HCT116 (cell line): ENCODE results near the gene TRMT61B. TPM values are rescaled to one million over a fixed set of nuclear protein-coding genes. Genes with fewer than 3 reads are reported as not detected.
A peak's percentile ranks its signal among the peaks of the same experiment; 100 is the strongest.

Source experiments
- ATAC-seq: fragments of 200-7000 bp; cut with Tn5 transposase; 2 replicates; pipeline ENCODE4 v1.9.1; 2020; ENCODE audit warnings: mild to moderate bottlenecking, moderate library complexity
- BruUV-seq: library from RNA; stranded (reverse); fragments of 400-500 nt; replicated peaks from 2 replicates; lab custom pipeline; 2021; lab: Mats Ljungman, UMichigan
- CTCF ChIA-PET: fragments of 300-600 bp; sonication (Branson Sonifier 250); formaldehyde crosslinking; loops from one replicate; lab custom pipeline; 2021; ENCODE audit warnings: antibody characterized with exemption; lab: Charles Lee
- POLR2A ChIA-PET: fragments of 300-600, 350-600 bp; sonication (Branson Sonifier 250); formaldehyde crosslinking; loops from one replicate; lab custom pipeline; 2021; ENCODE audit warnings: antibody characterized with exemption; lab: Charles Lee
- RAD21 ChIA-PET, 2 experiments: fragments of 300-600 bp; sonication (Branson Sonifier 250); formaldehyde crosslinking; loops; one replicate each; lab custom pipeline; 2023; ENCODE audit warnings: low total read pairs in 2 of 2; ENCODE audit not compliant: uncharacterized antibody in 2 of 2, unreplicated experiment in 2 of 2, low non-redundant PET in 1 of 2; lab: Charles Lee
- DNase-seq: peaks from one replicate; pipeline ENCODE4 v3.0.0-alpha.2; 2010; ENCODE audit warnings: low read depth, low spot score
- H2AFZ ChIP-seq: fragments of 200-600 bp; shearing (Covaris generic), sonication (generic); 2 replicates; pipeline ENCODE4 v1.6.1; 2017; ENCODE audit warnings: low read depth, mixed run types, mixed read lengths, antibody characterized with exemption, low read length; ENCODE audit not compliant: poor library complexity, severe bottlenecking
- H3K27ac ChIP-seq: 2 replicates; pipeline ENCODE4 v1.5.1; 2012; ENCODE audit warnings: low read depth, low read length
- H3K27me3 ChIP-seq: fragments of 200-600 bp; sonication (generic); 2 replicates; pipeline ENCODE4 v1.6.1; 2016; ENCODE audit warnings: mixed run types, low read length, mixed read lengths; ENCODE audit not compliant: insufficient read depth
- H3K36me3 ChIP-seq, 2 experiments: fragments of 200-500 bp in 1 of 2; fragments of 200-600 bp in 1 of 2; sonication (Bioruptor generic) in 1 of 2; sonication (generic) in 1 of 2; 2 replicates each; pipeline versions ENCODE4 v1.5.1 to v1.6.1; 2014 to 2016; ENCODE audit warnings: low read length in 2 of 2, inconsistent platforms in 1 of 2, mixed read lengths in 1 of 2, mixed run types in 1 of 2; ENCODE audit not compliant: insufficient read depth in 2 of 2, control insufficient read depth in 1 of 2
- H3K4me1 ChIP-seq, 2 experiments: fragments of 200-600 bp in 1 of 2; sonication (generic) in 1 of 2; 2 replicates each; pipeline versions ENCODE4 v1.5.1 to v1.6.1; 2012 to 2017; ENCODE audit warnings: low read length in 2 of 2, inconsistent platforms in 1 of 2, mild to moderate bottlenecking in 1 of 2, mixed read lengths in 1 of 2, mixed run types in 1 of 2, moderate library complexity in 1 of 2; ENCODE audit not compliant: insufficient read depth in 2 of 2, control insufficient read depth in 1 of 2
- H3K4me2 ChIP-seq: fragments of 200-600 bp; sonication (generic); 2 replicates; pipeline ENCODE4 v1.6.1; 2017; ENCODE audit warnings: mixed run types, low read length, mixed read lengths
- H3K4me3 ChIP-seq, 2 experiments: fragments of 200-600 bp in 1 of 2; sonication (generic) in 1 of 2; replicated peaks in 1 of 2; 2 replicates each; pipeline ENCODE4 v1.5.1; 2011 to 2016; ENCODE audit warnings: low read length in 2 of 2, control low read depth in 1 of 2, low read depth in 1 of 2, mild to moderate bottlenecking in 1 of 2, mixed read lengths in 1 of 2, mixed run types in 1 of 2
- H3K79me2 ChIP-seq: fragments of 200-600 bp; sonication (generic); 2 replicates; pipeline ENCODE4 v1.6.1; 2017; ENCODE audit warnings: mild to moderate bottlenecking, mixed run types, low read length, moderate library complexity, mixed read lengths; ENCODE audit not compliant: insufficient read depth
- H3K9ac ChIP-seq: fragments of 200-600 bp; sonication (generic); 2 replicates; pipeline ENCODE4 v1.6.1; 2016; ENCODE audit warnings: low read length, mixed read lengths
- H3K9me2 ChIP-seq: fragments of 200-600 bp; sonication (generic), shearing (Covaris generic); 2 replicates; pipeline ENCODE4 v1.6.1; 2017; ENCODE audit warnings: mixed run types, mild to moderate bottlenecking, moderate library complexity; ENCODE audit not compliant: insufficient read depth
- H3K9me3 ChIP-seq, 2 experiments: fragments of 200-500 bp in 1 of 2; fragments of 200-600 bp in 1 of 2; sonication (Bioruptor generic) in 1 of 2; sonication (generic) in 1 of 2; 2 replicates each; pipeline ENCODE4 v1.6.1; 2014 to 2017; ENCODE audit warnings: low read length in 2 of 2, mixed read lengths in 2 of 2, inconsistent platforms in 1 of 2, low read depth in 1 of 2, mild to moderate bottlenecking in 1 of 2, mixed run types in 1 of 2, moderate library complexity in 1 of 2; ENCODE audit not compliant: control insufficient read depth in 1 of 2, insufficient read depth in 1 of 2
- H4K20me1 ChIP-seq: fragments of 200-600 bp; sonication (generic), shearing (Covaris generic); 2 replicates; pipeline ENCODE4 v1.6.1; 2017; ENCODE audit warnings: mixed run types, mild to moderate bottlenecking, moderate library complexity; ENCODE audit not compliant: insufficient read depth
- ATF3 ChIP-seq: IDR thresholded peaks from 2 replicates; pipeline ENCODE4 v1.6.1; 2012
- CBX3 ChIP-seq: IDR thresholded peaks from 2 replicates; pipeline ENCODE4 v1.6.1; 2012; ENCODE audit warnings: low read depth
- CEBPB ChIP-seq: IDR thresholded peaks from 2 replicates; pipeline ENCODE4 v1.6.1; 2012; ENCODE audit warnings: low read depth
- EGR1 ChIP-seq: IDR thresholded peaks from 2 replicates; pipeline ENCODE4 v1.6.1; 2012; ENCODE audit warnings: low read depth
- ELF1 ChIP-seq: IDR thresholded peaks from 2 replicates; pipeline ENCODE4 v1.6.1; 2012; ENCODE audit warnings: low read depth, borderline replicate concordance
- EZH2 ChIP-seq: fragments of 200-600 bp; sonication (generic); IDR thresholded peaks from 2 replicates; pipeline ENCODE4 v1.6.1; 2017; ENCODE audit warnings: antibody characterized with exemption, mixed run types
- EZH2phosphoT487 ChIP-seq: fragments of 200-600 bp; IDR thresholded peaks from 2 replicates; pipeline ENCODE4 v1.6.1; 2018; ENCODE audit warnings: antibody characterized with exemption, borderline replicate concordance
- FOSL1 ChIP-seq: IDR thresholded peaks from 2 replicates; pipeline ENCODE4 v1.6.1; 2012; ENCODE audit warnings: low read depth
- JUND ChIP-seq: IDR thresholded peaks from 2 replicates; pipeline ENCODE4 v1.6.1; 2012
- MAX ChIP-seq: IDR thresholded peaks from 2 replicates; pipeline ENCODE4 v1.6.1; 2012
- POLR2A ChIP-seq: IDR thresholded peaks from 2 replicates; pipeline ENCODE4 v1.7.0; 2011; ENCODE audit warnings: borderline replicate concordance; ENCODE audit not compliant: insufficient read depth, insufficient read length; ENCODE audit errors: extremely low read depth
- POLR2AphosphoS5 ChIP-seq: IDR thresholded peaks from 2 replicates; pipeline ENCODE4 v1.6.1; 2011; ENCODE audit warnings: mild to moderate bottlenecking, low read depth, low read length, moderate library complexity
- RAD21 ChIP-seq: IDR thresholded peaks from 2 replicates; pipeline ENCODE4 v1.6.1; 2012; ENCODE audit warnings: low read depth, mild to moderate bottlenecking
- SIN3A ChIP-seq: IDR thresholded peaks from 2 replicates; pipeline ENCODE4 v1.6.1; 2012; ENCODE audit warnings: low read depth
- SP1 ChIP-seq: IDR thresholded peaks from 2 replicates; pipeline ENCODE4 v1.6.1; 2012; ENCODE audit warnings: low read depth
- SRF ChIP-seq: IDR thresholded peaks from 2 replicates; pipeline ENCODE4 v1.6.1; 2012; ENCODE audit warnings: low read depth
- TCF7L2 ChIP-seq: IDR thresholded peaks from 2 replicates; pipeline ENCODE4 v1.7.0; 2011; ENCODE audit warnings: borderline replicate concordance, inconsistent platforms; ENCODE audit not compliant: insufficient read depth, insufficient read length; ENCODE audit errors: extremely low read depth
- YY1 ChIP-seq: IDR thresholded peaks from 2 replicates; pipeline ENCODE4 v1.6.1; 2011; ENCODE audit warnings: low read length, low read depth, moderate library complexity, mild to moderate bottlenecking; ENCODE audit not compliant: insufficient replicate concordance; ENCODE audit errors: extremely low read depth
- ZFX ChIP-seq: fragments of 450-650 bp; IDR thresholded peaks from 2 replicates; pipeline ENCODE4 v1.6.1; 2017
- ZNF274 ChIP-seq: fragments of 200-500 bp; sonication (Bioruptor generic); IDR thresholded peaks from 2 replicates; pipeline ENCODE4 v1.6.1; 2014; ENCODE audit warnings: mild to moderate bottlenecking, low read depth, low read length, inconsistent platforms
- intact Hi-C: fragments of 100-400 bp; cut with micrococcal nuclease; formaldehyde crosslinking; loops from 2 replicates; pipeline ENCODE4 v1.10.0; 2022
- total RNA-seq: library from RNA; stranded (reverse); gene quantifications from one replicate; pipeline ENCODE4 v1.2.1, GENCODE V29; 2021; ENCODE audit not compliant: unreplicated experiment

Gene TRMT61B
- total RNA-seq, 1 experiment from 2014 or later, result 12.8 TPM

GRCh38 chr2:28902584-28902983 is 32.5 kb upstream of the TRMT61B start:
- no TSS peak for BruUV-seq
- no peaks in the 10 kb centered on the region for H3K9me2 ChIP-seq
- peaks cover 100% of the 10 kb centered on the region for H3K79me2 ChIP-seq
- H4K20me1 ChIP-seq, result peaks cover 85% of the 10 kb centered on the region; the same call in 1 of the 2 replicates
- no peaks in the 10 kb centered on the region for H3K9me3 ChIP-seq
- no peak for TF ChIP-seq FOSL1
- TF ChIP-seq EGR1, result no peak
- TF ChIP-seq EZH2phosphoT487, result no peak
- TF ChIP-seq MAX, result no peak
- TF ChIP-seq JUND, result no peak
- TF ChIP-seq SP1, result no peak
- no peak for TF ChIP-seq YY1
- TF ChIP-seq CEBPB, result no peak
- TF ChIP-seq RAD21, result no peak
- no peak for TF ChIP-seq ATF3
- TF ChIP-seq SIN3A, result no peak
- no peak for TF ChIP-seq EZH2
- DNase-seq (no peak), ATAC-seq (0 out of 2 replicates have a peak, but pooled peaks have one; percentile 22)
- peaks cover 0 to 6% of the 10 kb centered on the region in 2 experiments; a peak in 1 of 4 replicates for H3K4me1 ChIP-seq
- no peak overlapping the region for H3K4me3 ChIP-seq
- H3K27me3 ChIP-seq, result no peaks in the 10 kb centered on the region
- no peak overlapping the region for H2AFZ ChIP-seq
- H3K27ac ChIP-seq, result no peak overlapping the region
- ChIA-PET POLR2A (no interaction called here), RAD21 (no interaction called here), CTCF (no interaction called here)
- no peak overlapping the region for H3K9ac ChIP-seq
- H3K4me2 ChIP-seq, result no peak overlapping the region
- peaks cover 30 to 50% of the 10 kb centered on the region in 2 experiments for H3K36me3 ChIP-seq
- intact Hi-C loops, result no loop called here

- H3K27me3 ChIP-seq, result no peaks in the 10 kb centered on the region
- no peak overlapping the region for H3K27ac ChIP-seq
- H3K79me2 ChIP-seq, result peaks cover 100% of the 10 kb centered on the region
- ChIA-PET RAD21 (no interaction called here), POLR2A (interaction anchor here (0.7 kb wide), 1 partner anchor 1518 kb away, joined by 3 read pairs; no protein-coding TSS in a partner anchor), CTCF (no interaction called here)
- no TSS peak for BruUV-seq
- ATAC-seq (no peak), DNase-seq (no peak)
- H3K9me3 ChIP-seq, result no peaks in the 10 kb centered on the region
- no peak overlapping the region for H3K4me2 ChIP-seq
- H3K4me3 ChIP-seq, result no peak overlapping the region
- no peaks in the 10 kb centered on the region for H3K9me2 ChIP-seq
- TF ChIP-seq RAD21 (no peak), JUND (no peak), ELF1 (no peak), CBX3 (no peak), CEBPB (no peak), EZH2 (no peak), TCF7L2 (no peak), POLR2AphosphoS5 (no peak), EGR1 (no peak), ZNF274 (no peak), MAX (no peak), SRF (no peak), ZFX (no peak), POLR2A (no peak), EZH2phosphoT487 (no peak)
- no peak overlapping the region for H2AFZ ChIP-seq
- H4K20me1 ChIP-seq, result peaks cover 92% of the 10 kb centered on the region; the same call in 1 of the 2 replicates
- peaks cover 26 to 46% of the 10 kb centered on the region in 2 experiments for H3K36me3 ChIP-seq
- peaks cover 5 to 14% of the 10 kb centered on the region in 2 experiments for H3K4me1 ChIP-seq
- intact Hi-C loops, result no loop called here
- no peak overlapping the region for H3K9ac ChIP-seq
Observed at GRCh38 chr2:28901841-28902240, 31.7 kb upstream of the TRMT61B start.
